A549 (cell line): Measurements from ENCODE around the gene SLC25A25. TPM values are rescaled to one million over a fixed set of nuclear protein-coding genes. Genes with fewer than 3 reads are reported as not detected.
A peak's percentile ranks its signal among the peaks of the same experiment; 100 is the strongest.

Source experiments
- ATAC-seq, 2 experiments: fragments of 200-7000 bp in 1 of 2; fragments of >200 bp in 1 of 2; cut with Nextera tagmentation in 1 of 2; cut with Tn5 transposase in 1 of 2; 3 replicates each; pipeline versions ENCODE4 v1.8.0 to v1.9.1; 2018 to 2020; ENCODE audit warnings: mild to moderate bottlenecking in 1 of 2, moderate library complexity in 1 of 2
- CTCF ChIA-PET: fragments of 300-600 bp; sonication (Branson Sonifier 250); formaldehyde crosslinking; extraction: SDS; loops from one replicate; lab custom pipeline; 2021; ENCODE audit warnings: antibody characterized with exemption, inconsistent platforms; lab: Yijun Ruan, JAX
- POLR2A ChIA-PET: fragments of 350-600 bp; formaldehyde crosslinking; extraction: SDS; loops from one replicate; lab custom pipeline; 2021; ENCODE audit warnings: antibody characterized with exemption, inconsistent platforms; lab: Yijun Ruan, JAX
- DNase-seq, 2 experiments: peaks; one replicate each; pipeline versions ENCODE4 v3.0.0 to v3.0.0-alpha.2; 2011 to 2016; ENCODE audit warnings: low read depth in 1 of 2, low spot score in 1 of 2
- FAIRE-seq: peaks from 2 replicates; lab custom pipeline; 2011; peaks lifted over from hg19 to GRCh38; lab: Jason Lieb, UNC
- H3K27ac ChIP-seq, 2 experiments: fragments of >200 bp; sonication (Bioruptor Twin); formaldehyde crosslinking; 3 replicates each; pipeline ENCODE4 v1.5.1; 2016 to 2017
- H3K4me1 ChIP-seq: fragments of >200 bp; sonication (Bioruptor Twin); formaldehyde crosslinking; 3 replicates; pipeline ENCODE4 v1.6.1; 2016
- H3K4me2 ChIP-seq: fragments of >200 bp; sonication (Bioruptor Twin); formaldehyde crosslinking; 3 replicates; pipeline ENCODE4 v1.6.1; 2016
- H3K4me3 ChIP-seq: fragments of >200 bp; sonication (Bioruptor Twin); formaldehyde crosslinking; 3 replicates; pipeline ENCODE4 v1.5.1; 2016
- H3K9me3 ChIP-seq: fragments of >200 bp; sonication (Bioruptor Twin); formaldehyde crosslinking; 3 replicates; pipeline ENCODE4 v1.6.1; 2016
- BHLHE40 ChIP-seq: IDR thresholded peaks from 2 replicates; pipeline ENCODE4 v1.6.1; 2012; ENCODE audit warnings: low read depth, low read length, inconsistent platforms
- CBX2 ChIP-seq: fragments of 200-600 bp; sonication (generic); IDR thresholded peaks from 2 replicates; pipeline ENCODE4 v1.6.1; 2016; ENCODE audit warnings: low read depth, mild to moderate bottlenecking, borderline replicate concordance
- CBX8 ChIP-seq: fragments of 200-600 bp; sonication (generic); IDR thresholded peaks from 2 replicates; pipeline ENCODE4 v1.6.1; 2016
- CHD4 ChIP-seq: fragments of 200-600 bp; sonication (generic); IDR thresholded peaks from 2 replicates; pipeline ENCODE4 v1.6.1; 2016; ENCODE audit warnings: antibody characterized with exemption, mild to moderate bottlenecking, borderline replicate concordance
- EP300 ChIP-seq, 2 experiments: fragments of >200 bp; sonication (Bioruptor Twin); formaldehyde crosslinking; IDR thresholded peaks; 2 replicates in 1 of 2; 3 replicates in 1 of 2; pipeline ENCODE4 v1.6.1; 2016 to 2017
- ESRRA ChIP-seq: fragments of 150-350 bp; IDR thresholded peaks from 2 replicates; pipeline ENCODE4 v1.6.1; 2014; ENCODE audit warnings: mild to moderate bottlenecking, low read length, borderline replicate concordance
- FOSL2 ChIP-seq, 2 experiments: fragments of 450-650 bp in 1 of 2; fragments of >200 bp in 1 of 2; sonication (Bioruptor Twin) in 1 of 2; formaldehyde crosslinking; IDR thresholded peaks; 2 replicates each; pipeline versions ENCODE4 v1.5.0 to v1.6.1; 2016 to 2020; ENCODE audit warnings: mild to moderate bottlenecking in 1 of 2, moderate library complexity in 1 of 2
- FOXS1 ChIP-seq: fragments of 250-450 bp; sonication (Bioruptor Pico); IDR thresholded peaks from 2 replicates; pipeline ENCODE4 v1.5.0; 2020; ENCODE audit warnings: mild to moderate bottlenecking, moderate library complexity
- GATA3 ChIP-seq: IDR thresholded peaks from 2 replicates; pipeline ENCODE4 v1.6.1; 2012; ENCODE audit warnings: borderline replicate concordance
- HDAC2 ChIP-seq: fragments of 200-600 bp; sonication (generic); IDR thresholded peaks from 2 replicates; pipeline ENCODE4 v1.6.1; 2016
- HOXA7 ChIP-seq: fragments of 250-450 bp; sonication (Bioruptor Pico); IDR thresholded peaks from 2 replicates; pipeline ENCODE4 v1.5.0; 2020; ENCODE audit warnings: mild to moderate bottlenecking, moderate library complexity
- HOXB5 ChIP-seq: fragments of 250-450 bp; sonication (Bioruptor Pico); IDR thresholded peaks from 2 replicates; pipeline ENCODE4 v1.5.0; 2020; ENCODE audit warnings: mild to moderate bottlenecking, moderate library complexity
- JUN ChIP-seq, 2 experiments: fragments of >200 bp; sonication (Bioruptor Twin); formaldehyde crosslinking; IDR thresholded peaks; 2 replicates in 1 of 2; 3 replicates in 1 of 2; pipeline ENCODE4 v1.6.1; 2016 to 2017
- KDM1A ChIP-seq: fragments of 200-600 bp; sonication (generic); IDR thresholded peaks from 2 replicates; pipeline ENCODE4 v1.6.1; 2016; ENCODE audit warnings: low read depth, mild to moderate bottlenecking
- MAFK ChIP-seq: fragments of 450-650 bp; IDR thresholded peaks from 2 replicates; pipeline ENCODE4 v1.6.1; 2014; ENCODE audit not compliant: partially characterized antibody
- MAZ ChIP-seq: fragments of 150-350 bp; IDR thresholded peaks from 2 replicates; pipeline ENCODE4 v1.6.1; 2014; ENCODE audit warnings: antibody characterized with exemption, low read depth, low read length, borderline replicate concordance
- MYC ChIP-seq: IDR thresholded peaks from 2 replicates; pipeline ENCODE4 v1.6.1; 2012; ENCODE audit warnings: mild to moderate bottlenecking, inconsistent platforms, low read length, improper control_type of control experiment, borderline replicate concordance
- NFE2L2 ChIP-seq: fragments of 150-350 bp; conservative IDR thresholded peaks from 2 replicates; pipeline ENCODE4 v1.6.1; 2014; ENCODE audit warnings: low read length
- NPAS2 ChIP-seq: fragments of 250-450 bp; sonication (Bioruptor Pico); IDR thresholded peaks from 2 replicates; pipeline ENCODE4 v1.8.0; 2022; ENCODE audit warnings: mild to moderate bottlenecking, moderate library complexity, borderline replicate concordance
- RAD21 ChIP-seq, 2 experiments: fragments of >200 bp in 1 of 2; sonication (Bioruptor Twin) in 1 of 2; formaldehyde crosslinking in 1 of 2; IDR thresholded peaks in 1 of 2; conservative IDR thresholded peaks in 1 of 2; 2 replicates in 1 of 2; 3 replicates in 1 of 2; pipeline ENCODE4 v1.6.1; 2012 to 2018; ENCODE audit warnings: inconsistent platforms in 1 of 2
- REST ChIP-seq: fragments of 200-600 bp; sonication (generic); IDR thresholded peaks from 2 replicates; pipeline ENCODE4 v1.6.1; 2016; ENCODE audit warnings: antibody characterized with exemption, mild to moderate bottlenecking, moderate library complexity
- RNF2 ChIP-seq: fragments of 200-600 bp; sonication (generic); IDR thresholded peaks from 2 replicates; pipeline ENCODE4 v1.6.1; 2016; ENCODE audit warnings: low read depth, mild to moderate bottlenecking, antibody characterized with exemption, moderate library complexity, borderline replicate concordance
- SMC3 ChIP-seq: fragments of >200 bp; sonication (Bioruptor Twin); formaldehyde crosslinking; IDR thresholded peaks from 3 replicates; pipeline ENCODE4 v1.6.1; 2018; ENCODE audit warnings: inconsistent platforms
- SREBF2 ChIP-seq: fragments of 450-650 bp; IDR thresholded peaks from 2 replicates; pipeline ENCODE4 v1.6.1; 2014; ENCODE audit warnings: mild to moderate bottlenecking, moderate library complexity
- TFCP2L1 ChIP-seq: fragments of 250-450 bp; sonication (Bioruptor Pico); IDR thresholded peaks from 2 replicates; pipeline ENCODE4 v1.5.0; 2021; ENCODE audit warnings: mild to moderate bottlenecking
- TP53 ChIP-seq: fragments of 250-450 bp; sonication (Bioruptor Pico); IDR thresholded peaks from 2 replicates; pipeline ENCODE4 v1.5.0; 2021; ENCODE audit warnings: mild to moderate bottlenecking, moderate library complexity
- WGBS: methylation state at CpG from one replicate; pipeline ENCODE4 v1.1.6; 2017; ENCODE audit errors: missing lambda C conversion rate; 5-methylcytosine and 5-hydroxymethylcytosine counted together
- polyA plus RNA-seq, 4 experiments: library from polyadenylated mRNA; depleted of rRNA in 3 of 4; stranded (reverse); fragments of >200 nt; fragmentation: RNase III in 1 of 4; extraction: RNeasy Plus Mini Kit Qiagen cat#74134 plus additional on column Dnase treatment in 1 of 4; gene quantifications; 2 replicates in 3 of 4; 3 replicates in 1 of 4; pipeline ENCODE4 v1.2.3, GENCODE V29; 2011 to 2017
- TF ChIP-seq, protein P1 (sequence below): fragments of 250-450 bp; sonication (Bioruptor Pico); IDR thresholded peaks from 2 replicates; pipeline ENCODE4 v1.5.0; 2020; ENCODE audit warnings: low read depth, mild to moderate bottlenecking, moderate library complexity

The SLC25A25 gene
- polyA plus RNA-seq, 2 of the 4 experiments (the other 2 are of a cell fraction): 7.0 TPM

GRCh38 chr9:128118971-128119665 lies 51.1 kb downstream of the SLC25A25 start:
- 0 out of 3 replicates have a peak, but pooled peaks cover 2% of the 10 kb centered on the region for H3K4me1 ChIP-seq
- DNase-seq (no peak), FAIRE-seq (no peak)
- CTCF ChIA-PET: interaction anchor here (0.8 to 1.5 kb wide), 4 partner anchors 13 to 175 kb away, joined by 3 to 4 read pairs (median 4); no protein-coding TSS in a partner anchor
- H3K9me3 ChIP-seq: no peaks in the 10 kb centered on the region
- no peak overlapping the region for H3K27ac ChIP-seq
- TF ChIP-seq JUN (IDR thresholded peaks at IDR 0.05) (0 out of 5 replicates have a peak, but pooled peaks of 1 of the 2 experiments have one; percentile 18), EP300 (IDR thresholded peaks at IDR 0.05) (no peak)
- TF ChIP-seq, all 56 proteins: peak for 1
- H3K4me3 ChIP-seq: no peak overlapping the region
- ATAC-seq: peak in 1 of 2 experiments; percentile 10; a peak in 1 of 6 replicates
- POLR2A ChIA-PET: interaction anchor here (1.0 kb wide), 1 partner anchor 9 kb away, joined by 3 read pairs; no protein-coding TSS in a partner anchor
- H3K4me2 ChIP-seq: no peak overlapping the region
- WGBS: 79% methylated on average over 14 of the region's 15 CpGs

DNA sequence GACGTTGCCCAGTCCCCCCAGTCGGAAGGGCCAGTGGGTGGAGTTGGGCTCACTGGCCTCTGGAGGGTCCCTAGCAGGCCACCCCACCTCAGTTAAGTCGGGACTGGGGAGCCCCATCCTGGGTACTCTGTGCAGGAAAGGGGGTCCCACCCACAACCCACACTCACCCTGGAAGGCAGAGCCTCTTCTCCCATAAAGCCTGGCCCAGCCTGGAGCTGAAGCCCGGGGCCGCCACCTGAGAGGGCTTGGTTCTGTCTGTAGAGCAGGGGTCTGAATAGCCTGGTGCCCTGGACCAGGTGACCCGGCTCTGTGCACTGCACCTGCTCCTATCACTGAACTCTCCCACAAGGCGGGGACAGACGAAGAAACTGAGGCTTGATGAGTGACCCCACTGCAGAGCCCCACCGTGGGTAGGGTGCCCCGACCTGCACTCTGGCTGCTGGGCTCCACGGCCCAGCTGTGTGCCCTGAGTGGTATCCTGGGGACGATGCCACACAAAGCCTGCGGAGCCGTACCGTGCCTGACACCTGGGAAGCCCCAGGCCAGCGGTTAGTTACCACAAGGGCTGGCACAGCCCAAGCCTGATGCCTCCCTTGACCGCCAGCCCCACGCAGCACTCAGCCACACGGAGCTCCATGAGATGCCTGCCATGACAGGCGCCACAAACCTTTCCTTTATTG lies 52.2 kb downstream of the SLC25A25 start:
- Histone ChIP-seq H3K4me2 (no peak overlapping the region), H3K4me1 (peaks cover 9% of the 10 kb centered on the region), H3K9me3 (no peaks in the 10 kb centered on the region), H3K4me3 (no peak overlapping the region), H3K27ac (no peak overlapping the region)
- CTCF ChIA-PET: interaction anchor here (0.8 to 1.5 kb wide), 5 partner anchors 14 to 177 kb away, joined by 3 to 4 read pairs (median 4); no protein-coding TSS in a partner anchor
- FAIRE-seq (no peak), ATAC-seq (no peak), DNase-seq (no peak)
- 89% methylated on average over 14 of the region's 20 CpGs for WGBS
- TF ChIP-seq SREBF2 (no peak), CHD4 (no peak)
- POLR2A ChIA-PET: interaction anchor here (1.0 kb wide), 2 partner anchors 8 to 53 kb away, joined by 3 read pairs; partner anchors contain the start of genes NAIF1 and SLC25A25

GRCh38 chr9:128120741-128121465 lies 52.9 kb downstream of the SLC25A25 start:
- no peak for ATAC-seq
- WGBS: 86% methylated on average over 29 of the region's 29 CpGs
- H3K4me2 ChIP-seq: no peak overlapping the region

GRCh38 chr9:128121466-128121810 lies 53.4 kb downstream of the SLC25A25 start:
- no peak for FAIRE-seq
- CTCF ChIA-PET: interaction anchor here (1.2 kb wide), 1 partner anchor 27 kb away, joined by 4 read pairs; no protein-coding TSS in a partner anchor

More at GRCh38 chr9:128120741-128121465, 52.9 kb downstream of the SLC25A25 start:
- DNase-seq: no peak
- H3K9me3 ChIP-seq: no peaks in the 10 kb centered on the region
- H3K27ac ChIP-seq: no peak overlapping the region
- H3K4me3 ChIP-seq: no peak overlapping the region
- TF ChIP-seq CBX2 (no peak), SREBF2 (no peak), RAD21 (conservative IDR thresholded peaks at IDR 0.05 in 1 of 2, IDR thresholded peaks at IDR 0.05 in 1 of 2) (no peak), HOXA7 (no peak), TFCP2L1 (CRISPR knock-in tag) (no peak), FOXS1 (no peak), TP53 (no peak), KDM1A (no peak), CHD4 (no peak), BHLHE40 (no peak), FOSL2 (IDR thresholded peaks at IDR 0.05) (no peak), FOSL2 (CRISPR knock-in tag; IDR thresholded peaks at IDR 0.05) (no peak), NPAS2 (CRISPR knock-in tag) (no peak), ESRRA (no peak), HOXB5 (CRISPR knock-in tag) (no peak), SMC3 (no peak)
- CTCF ChIA-PET: interaction anchor here (1.2 to 1.5 kb wide), 3 partner anchors 22 to 28 kb away, joined by 3 to 4 read pairs (median 4); no protein-coding TSS in a partner anchor
- POLR2A ChIA-PET: interaction anchor here (1.0 kb wide), 1 partner anchor 54 kb away, joined by 3 read pairs; the partner anchor contains the start of genes NAIF1 and SLC25A25
- FAIRE-seq: no peak
- H3K4me1 ChIP-seq: peaks cover 16% of the 10 kb centered on the region

More at GRCh38 chr9:128121466-128121810, 53.4 kb downstream of the SLC25A25 start:
- H3K4me3 ChIP-seq: no peak overlapping the region
- ATAC-seq (no peak), DNase-seq (no peak)
- no peaks in the 10 kb centered on the region for H3K9me3 ChIP-seq
- H3K4me2 ChIP-seq: no peak overlapping the region
- peaks cover 21% of the 10 kb centered on the region for H3K4me1 ChIP-seq
- no peak for TF ChIP-seq RNF2
- TF ChIP-seq RAD21 (conservative IDR thresholded peaks at IDR 0.05 in 1 of 2, IDR thresholded peaks at IDR 0.05 in 1 of 2): no peak
- TF ChIP-seq, protein P1, sequence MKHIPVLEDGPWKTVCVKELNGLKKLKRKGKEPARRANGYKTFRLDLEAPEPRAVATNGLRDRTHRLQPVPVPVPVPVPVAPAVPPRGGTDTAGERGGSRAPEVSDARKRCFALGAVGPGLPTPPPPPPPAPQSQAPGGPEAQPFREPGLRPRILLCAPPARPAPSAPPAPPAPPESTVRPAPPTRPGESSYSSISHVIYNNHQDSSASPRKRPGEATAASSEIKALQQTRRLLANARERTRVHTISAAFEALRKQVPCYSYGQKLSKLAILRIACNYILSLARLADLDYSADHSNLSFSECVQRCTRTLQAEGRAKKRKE (CRISPR knock-in tag): no peak
- TF ChIP-seq CBX8: no peak
- TF ChIP-seq MAFK: no peak
- TF ChIP-seq MAZ: no peak
- TF ChIP-seq TFCP2L1 (CRISPR knock-in tag): no peak
- TF ChIP-seq MYC: no peak
- TF ChIP-seq GATA3: no peak
- TF ChIP-seq REST: no peak
- no peak for TF ChIP-seq NFE2L2
- TF ChIP-seq HDAC2: no peak
- TF ChIP-seq HOXA7: no peak
- POLR2A ChIA-PET: no interaction called here
- WGBS: 85% methylated on average over 5 of the region's 5 CpGs
- H3K27ac ChIP-seq: no peak overlapping the region
